Adrenal gland (tissue), 5 donors: ENCODE data around the gene SLC37A1.

Source experiments
- CTCF ChIP-seq, 6 experiments: fragments of 450-650 bp in 4 of 6; fragments of 200-600 bp in 2 of 6; sonication (generic) in 1 of 6; IDR thresholded peaks; 1 replicate in 5 of 6; 2 replicates in 1 of 6; pipeline versions ENCODE4 v1.5.1 to v1.8.0; 2016 to 2021; ENCODE audit warnings: antibody characterized with exemption in 6 of 6, mild to moderate bottlenecking in 2 of 6, moderate library complexity in 1 of 6
- POLR2A ChIP-seq, 2 donors: fragments of 450-650 bp; IDR thresholded peaks; one replicate each; pipeline ENCODE4 v1.6.1; 2017; ENCODE audit warnings: antibody characterized with exemption in 2 of 2, mild to moderate bottlenecking in 2 of 2, moderate library complexity in 1 of 2
- donor health status: DM: no; HTN: no; CAD: no.

- TF ChIP-seq POLR2A (IDR thresholded peaks at IDR 0.05) = no peak
- TF ChIP-seq CTCF (IDR thresholded peaks at IDR 0.05) = no peak
Observed at GRCh38 chr21:42472521-42472920, 41.1 kb upstream of the SLC37A1 start.
